ENCODE results near the gene CTNNA2.

The CTNNA2 gene

GRCh38 chr2:79695248-79695647, 182.4 kb downstream of the CTNNA2 start:
- H3K27me3 ChIP-seq (ENCODE audit: insufficient read depth, low read length, poor library complexity) = no peaks in the 10 kb centered on the region
- DNase-seq (no peak), ATAC-seq (ENCODE audit: insufficient read depth, low read depth) (no peak)
- no peak overlapping the region for H2AFZ ChIP-seq (ENCODE audit: low read depth, low read length)
- H4K20me1 ChIP-seq (ENCODE audit: insufficient read depth, low read length) = no peaks in the 10 kb centered on the region
- TF ChIP-seq CTCF (IDR thresholded peaks at IDR 0.05; ENCODE audit: borderline replicate concordance, extremely low read depth, low read length, poor library complexity, severe bottlenecking) (no peak), EZH2 (IDR thresholded peaks at IDR 0.05; ENCODE audit: borderline replicate concordance, low read depth, low read length, severe bottlenecking) (no peak)
- H3K9ac ChIP-seq (ENCODE audit: low read depth, low read length) = no peak overlapping the region
- no peak overlapping the region for H3K4me3 ChIP-seq (ENCODE audit: low read depth in 1 of 2, low read length in 2 of 2)
- H3K4me1 ChIP-seq (ENCODE audit: insufficient read depth, low read length) = no peaks in the 10 kb centered on the region
- H3K79me2 ChIP-seq (ENCODE audit: insufficient read depth, low read length) = no peaks in the 10 kb centered on the region
- H3K4me2 ChIP-seq (ENCODE audit: insufficient read depth, low read length) = no peak overlapping the region
- no peaks in the 10 kb centered on the region for H3K9me3 ChIP-seq (ENCODE audit: insufficient read depth, low read length, severe bottlenecking)
- H3K36me3 ChIP-seq (ENCODE audit: insufficient read depth, low read length) = no peaks in the 10 kb centered on the region
- H3K27ac ChIP-seq (ENCODE audit: low read length) = no peak overlapping the region

- H3K79me2 ChIP-seq (ENCODE audit: insufficient read depth, low read length) = no peaks in the 10 kb centered on the region
- no peak for TF ChIP-seq EZH2 (IDR thresholded peaks at IDR 0.05; ENCODE audit: borderline replicate concordance, low read depth, low read length, severe bottlenecking)
- no peak for TF ChIP-seq CTCF (IDR thresholded peaks at IDR 0.05; ENCODE audit: borderline replicate concordance, extremely low read depth, low read length, poor library complexity, severe bottlenecking)
- no peak for ATAC-seq (ENCODE audit: insufficient read depth, low read depth)
Measured at GRCh38 chr2:79697200-79697599, 184.3 kb downstream of the CTNNA2 start.

GRCh38 chr2:79700651-79701050, 187.8 kb downstream of the CTNNA2 start:
- Histone ChIP-seq H3K79me2 (ENCODE audit: insufficient read depth, low read length) (no peaks in the 10 kb centered on the region), H3K27me3 (ENCODE audit: insufficient read depth, low read length, poor library complexity) (no peaks in the 10 kb centered on the region), H3K4me3 (ENCODE audit: low read depth in 1 of 2, low read length in 2 of 2) (no peak overlapping the region), H3K36me3 (ENCODE audit: insufficient read depth, low read length) (no peaks in the 10 kb centered on the region), H3K9me3 (ENCODE audit: insufficient read depth, low read length, severe bottlenecking) (no peaks in the 10 kb centered on the region), H4K20me1 (ENCODE audit: insufficient read depth, low read length) (no peaks in the 10 kb centered on the region), H3K4me2 (ENCODE audit: insufficient read depth, low read length) (no peak overlapping the region), H3K4me1 (ENCODE audit: insufficient read depth, low read length) (no peaks in the 10 kb centered on the region), H2AFZ (ENCODE audit: low read depth, low read length) (no peak overlapping the region), H3K9ac (ENCODE audit: low read depth, low read length) (no peak overlapping the region), H3K27ac (ENCODE audit: low read length) (no peak overlapping the region)
- ATAC-seq (ENCODE audit: insufficient read depth, low read depth) (no peak), DNase-seq (no peak)
- no peak for TF ChIP-seq EZH2 (IDR thresholded peaks at IDR 0.05; ENCODE audit: borderline replicate concordance, low read depth, low read length, severe bottlenecking)
- TF ChIP-seq CTCF (IDR thresholded peaks at IDR 0.05; ENCODE audit: borderline replicate concordance, extremely low read depth, low read length, poor library complexity, severe bottlenecking) = no peak

More at GRCh38 chr2:79697200-79697599, 184.3 kb downstream of the CTNNA2 start:
- H4K20me1 ChIP-seq (ENCODE audit: insufficient read depth, low read length) = no peaks in the 10 kb centered on the region
- no peak overlapping the region for H3K9ac ChIP-seq (ENCODE audit: low read depth, low read length)
- no peaks in the 10 kb centered on the region for H3K27me3 ChIP-seq (ENCODE audit: insufficient read depth, low read length, poor library complexity)
- DNase-seq = no peak
- no peaks in the 10 kb centered on the region for H3K36me3 ChIP-seq (ENCODE audit: insufficient read depth, low read length)
- no peak overlapping the region for H3K4me3 ChIP-seq (ENCODE audit: low read depth in 1 of 2, low read length in 2 of 2)
- H3K9me3 ChIP-seq (ENCODE audit: insufficient read depth, low read length, severe bottlenecking) = no peaks in the 10 kb centered on the region
- no peak overlapping the region for H3K4me2 ChIP-seq (ENCODE audit: insufficient read depth, low read length)
- no peak overlapping the region for H3K27ac ChIP-seq (ENCODE audit: low read length)
- no peak overlapping the region for H2AFZ ChIP-seq (ENCODE audit: low read depth, low read length)
- no peaks in the 10 kb centered on the region for H3K4me1 ChIP-seq (ENCODE audit: insufficient read depth, low read length)

- Histone ChIP-seq H3K4me3 (ENCODE audit: low read depth in 1 of 2, low read length in 2 of 2) (no peak overlapping the region), H3K27me3 (ENCODE audit: insufficient read depth, low read length, poor library complexity) (no peaks in the 10 kb centered on the region), H4K20me1 (ENCODE audit: insufficient read depth, low read length) (no peaks in the 10 kb centered on the region), H3K9ac (ENCODE audit: low read depth, low read length) (no peak overlapping the region), H3K79me2 (ENCODE audit: insufficient read depth, low read length) (no peaks in the 10 kb centered on the region), H3K4me2 (ENCODE audit: insufficient read depth, low read length) (no peak overlapping the region), H3K27ac (ENCODE audit: low read length) (no peak overlapping the region), H3K4me1 (ENCODE audit: insufficient read depth, low read length) (no peaks in the 10 kb centered on the region), H3K9me3 (ENCODE audit: insufficient read depth, low read length, severe bottlenecking) (no peaks in the 10 kb centered on the region), H3K36me3 (ENCODE audit: insufficient read depth, low read length) (no peaks in the 10 kb centered on the region), H2AFZ (ENCODE audit: low read depth, low read length) (no peak overlapping the region)
- DNase-seq = no peak
- no peak for TF ChIP-seq EZH2 (IDR thresholded peaks at IDR 0.05; ENCODE audit: borderline replicate concordance, low read depth, low read length, severe bottlenecking)
- no peak for ATAC-seq (ENCODE audit: insufficient read depth, low read depth)
Measured at GRCh38 chr2:79702905-79703304, 190.1 kb downstream of the CTNNA2 start.
